T47D (cell line): ENCODE data around the gene CYSRT1.
A peak's percentile ranks its signal among the peaks of the same experiment; 100 is the strongest.

Source experiments
- DNase-seq, 2 experiments: peaks; one replicate each; pipeline versions ENCODE4 v3.0.0 to v3.0.0-alpha.2; 2011 to 2012; ENCODE audit warnings: low read depth in 1 of 2, low spot score in 1 of 2
- JUND ChIP-seq: IDR thresholded peaks from 2 replicates; pipeline ENCODE4 v1.6.1; 2012; ENCODE audit warnings: low read depth
- in situ Hi-C: cut with HindIII; loops from 2 replicates; pipeline ENCODE4 v1.10.0; 2016; ENCODE audit warnings: low sequenced_read_pairs, low pct_unique_long_range_greater_than_20kb

The CYSRT1 gene

GRCh38 chr9:137243626-137244485, 18.9 kb downstream of the CYSRT1 start:
- in situ Hi-C loops: no loop called here
- TF ChIP-seq JUND: no peak; the same call in 1 of the 2 replicates
- DNase-seq: peak in 1 of 2 experiments; percentile 51

- in situ Hi-C loops: no loop called here
- TF ChIP-seq JUND: no peak
- peak in 1 of 2 experiments; percentile 44 for DNase-seq
Measured at GRCh38 chr9:137244486-137245449, 19.8 kb downstream of the CYSRT1 start.

GRCh38 chr9:137245450-137246421, 20.8 kb downstream of the CYSRT1 start:
- no peak for TF ChIP-seq JUND
- in situ Hi-C loops: no loop called here
- no peak for DNase-seq

- in situ Hi-C loops: no loop called here
- no peak for DNase-seq
- no peak for TF ChIP-seq JUND
Measured at GRCh38 chr9:137247135-137247915, 22.4 kb downstream of the CYSRT1 start.

- in situ Hi-C loops: no loop called here
- DNase-seq: no peak
- TF ChIP-seq JUND: no peak
Measured at GRCh38 chr9:137247916-137248175, 22.9 kb downstream of the CYSRT1 start.

GRCh38 chr9:137250329-137251193, 25.6 kb downstream of the CYSRT1 start:
- no peak for TF ChIP-seq JUND
- no peak for DNase-seq
- in situ Hi-C loops: no loop called here

GRCh38 chr9:137251194-137251461, 26.2 kb downstream of the CYSRT1 start, which contains the start of gene STPG3:
Gene STPG3, plus strand, starts transcription at chr9:137251286. Its CDS starts 1 bp downstream, at chr9:137251287.
- in situ Hi-C loops: no loop called here
- DNase-seq: no peak
- no peak for TF ChIP-seq JUND

GRCh38 chr9:137251490-137252268, 26.7 kb downstream of the CYSRT1 start:
- in situ Hi-C loops: no loop called here
- DNase-seq: no peak
- TF ChIP-seq JUND: no peak

GRCh38 chr9:137252555-137253506, 27.9 kb downstream of the CYSRT1 start:
- in situ Hi-C loops: no loop called here
- no peak for DNase-seq

More at GRCh38 chr9:137252555-137253506, 27.9 kb downstream of the CYSRT1 start:
- no peak for TF ChIP-seq JUND
